Uterus (tissue), 2 donors: Measurements from ENCODE around the gene SH3BP2.

Experiments used
- POLR2A ChIP-seq, 2 donors: fragments of 450-650 bp; IDR thresholded peaks; one replicate each; pipeline ENCODE4 v1.6.1; 2016; ENCODE audit warnings: antibody characterized with exemption in 2 of 2, mild to moderate bottlenecking in 1 of 2, moderate library complexity in 1 of 2
- TF ChIP-seq, protein P1 (sequence below), 4 experiments: fragments of 200-600 bp in 2 of 4; fragments of 450-650 bp in 2 of 4; sonication (generic) in 2 of 4; IDR thresholded peaks; one replicate each; pipeline ENCODE4 v1.5.1; 2016 to 2019; ENCODE audit warnings: antibody characterized with exemption in 4 of 4, mild to moderate bottlenecking in 2 of 4, moderate library complexity in 1 of 4

DNA sequence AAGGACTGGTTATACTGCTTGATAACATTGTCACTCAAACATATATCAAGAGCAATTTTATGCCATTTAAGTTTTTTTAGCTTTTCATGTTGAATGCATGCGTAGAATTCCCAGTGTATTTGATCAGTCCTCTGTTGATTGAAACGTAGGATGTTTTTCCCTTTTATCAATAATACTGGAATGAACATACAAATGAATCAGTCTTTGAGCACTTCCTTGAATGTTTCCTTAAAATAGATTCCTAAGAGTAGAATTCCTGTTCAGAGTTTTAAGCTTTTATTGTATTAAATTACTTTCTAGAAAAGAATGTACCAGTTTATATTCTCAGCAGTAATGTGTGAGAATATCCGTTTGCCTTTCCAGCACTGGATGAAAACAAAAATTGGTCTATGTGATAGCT, 88.5 kb downstream of the SH3BP2 start:
- TF ChIP-seq, protein P1, sequence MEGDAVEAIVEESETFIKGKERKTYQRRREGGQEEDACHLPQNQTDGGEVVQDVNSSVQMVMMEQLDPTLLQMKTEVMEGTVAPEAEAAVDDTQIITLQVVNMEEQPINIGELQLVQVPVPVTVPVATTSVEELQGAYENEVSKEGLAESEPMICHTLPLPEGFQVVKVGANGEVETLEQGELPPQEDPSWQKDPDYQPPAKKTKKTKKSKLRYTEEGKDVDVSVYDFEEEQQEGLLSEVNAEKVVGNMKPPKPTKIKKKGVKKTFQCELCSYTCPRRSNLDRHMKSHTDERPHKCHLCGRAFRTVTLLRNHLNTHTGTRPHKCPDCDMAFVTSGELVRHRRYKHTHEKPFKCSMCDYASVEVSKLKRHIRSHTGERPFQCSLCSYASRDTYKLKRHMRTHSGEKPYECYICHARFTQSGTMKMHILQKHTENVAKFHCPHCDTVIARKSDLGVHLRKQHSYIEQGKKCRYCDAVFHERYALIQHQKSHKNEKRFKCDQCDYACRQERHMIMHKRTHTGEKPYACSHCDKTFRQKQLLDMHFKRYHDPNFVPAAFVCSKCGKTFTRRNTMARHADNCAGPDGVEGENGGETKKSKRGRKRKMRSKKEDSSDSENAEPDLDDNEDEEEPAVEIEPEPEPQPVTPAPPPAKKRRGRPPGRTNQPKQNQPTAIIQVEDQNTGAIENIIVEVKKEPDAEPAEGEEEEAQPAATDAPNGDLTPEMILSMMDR (IDR thresholded peaks at IDR 0.05) = no peak
- TF ChIP-seq POLR2A (IDR thresholded peaks at IDR 0.05) = no peak
